PC-9 (cell line): ENCODE data around the gene USH1G. TPM values are rescaled to one million over a fixed set of nuclear protein-coding genes. Genes with fewer than 3 reads are reported as not detected.

Experiments
- BruUV-seq: library from RNA; stranded (reverse); fragments of 400-500 nt; replicated peaks from 2 replicates; lab custom pipeline; 2021; lab: Mats Ljungman, UMichigan
- CTCF ChIA-PET: fragments of 300-600 bp; sonication (Branson Sonifier 250); formaldehyde crosslinking; loops from one replicate; lab custom pipeline; 2022; ENCODE audit warnings: antibody characterized with exemption; lab: Charles Lee
- POLR2A ChIA-PET: fragments of 300-600 bp; sonication (Branson Sonifier 250); formaldehyde crosslinking; loops from one replicate; lab custom pipeline; 2022; ENCODE audit warnings: antibody characterized with exemption; ENCODE audit not compliant: unreplicated experiment; lab: Charles Lee
- DNase-seq, 2 experiments: peaks; one replicate each; pipeline versions ENCODE4 v3.0.0 to v3.0.0-alpha.2; 2015 to 2022; ENCODE audit warnings: mixed read lengths in 1 of 2
- H2AFZ ChIP-seq: fragments of 200-600 bp; sonication (generic); 2 replicates; pipeline ENCODE4 v1.8.1; 2017; ENCODE audit warnings: antibody characterized with exemption
- H3F3A ChIP-seq: fragments of 200-600 bp; sonication (generic); 2 replicates; pipeline ENCODE4 v1.8.1; 2017; ENCODE audit warnings: antibody characterized with exemption, mild to moderate bottlenecking, low read depth; ENCODE audit not compliant: insufficient read depth
- H3K27ac ChIP-seq: fragments of 200-600 bp; sonication (generic); 2 replicates; pipeline ENCODE4 v1.6.1; 2016; ENCODE audit warnings: mixed run types
- H3K27me3 ChIP-seq: fragments of 200-600 bp; sonication (generic); 2 replicates; pipeline ENCODE4 v1.6.1; 2016; ENCODE audit warnings: low read depth, mixed run types; ENCODE audit not compliant: insufficient read depth
- H3K36me3 ChIP-seq: fragments of 200-600 bp; sonication (generic); 2 replicates; pipeline ENCODE4 v1.6.1; 2016; ENCODE audit warnings: low read depth, mixed run types
- H3K4me1 ChIP-seq: fragments of 200-600 bp; sonication (generic); replicated peaks from 2 replicates; pipeline ENCODE4 v1.6.1; 2016; ENCODE audit warnings: mixed run types; ENCODE audit not compliant: insufficient read depth
- H3K4me2 ChIP-seq: fragments of 200-600 bp; sonication (generic); 2 replicates; pipeline ENCODE4 v1.6.1; 2017; ENCODE audit warnings: mixed run types
- H3K4me3 ChIP-seq: fragments of 200-600 bp; sonication (generic); 2 replicates; pipeline ENCODE4 v1.6.1; 2016; ENCODE audit warnings: mixed run types
- H3K79me2 ChIP-seq: fragments of 200-600 bp; sonication (generic); 2 replicates; pipeline ENCODE4 v1.6.1; 2017; ENCODE audit warnings: low read depth, mixed run types
- H3K9me2 ChIP-seq: fragments of 200-600 bp; sonication (generic); 2 replicates; pipeline ENCODE4 v1.8.1; 2017; ENCODE audit warnings: mild to moderate bottlenecking; ENCODE audit not compliant: insufficient read depth
- H3K9me3 ChIP-seq: fragments of 200-600 bp; sonication (generic); 2 replicates; pipeline ENCODE4 v1.8.1; 2016; ENCODE audit warnings: low read depth; ENCODE audit not compliant: insufficient read depth
- H4K20me1 ChIP-seq: fragments of 200-600 bp; sonication (generic); 2 replicates; pipeline ENCODE4 v1.8.1; 2017; ENCODE audit not compliant: insufficient read depth
- CTCF ChIP-seq: fragments of 200-600 bp; sonication (generic); conservative IDR thresholded peaks from 2 replicates; pipeline ENCODE4 v1.6.1; 2017; ENCODE audit warnings: mixed run types, antibody characterized with exemption, mild to moderate bottlenecking, moderate library complexity
- EZH2 ChIP-seq: fragments of 200-600 bp; sonication (generic); IDR thresholded peaks from 2 replicates; pipeline ENCODE4 v1.8.0; 2017; ENCODE audit warnings: antibody characterized with exemption, low read depth
- intact Hi-C: fragments of 100-400 bp; cut with micrococcal nuclease; formaldehyde crosslinking; loops from one replicate; pipeline ENCODE4 v1.10.0; 2022; ENCODE audit not compliant: unreplicated experiment
- total RNA-seq: library from RNA; stranded (reverse); gene quantifications from 2 replicates; pipeline ENCODE4 v1.2.3, GENCODE V29; 2021

Gene USH1G
- total RNA-seq, 1 experiment from 2014 or later: 0.22 TPM

- POLR2A ChIA-PET: interaction anchor here (0.6 kb wide), 1 partner anchor 25 kb away, joined by 4 read pairs; no protein-coding TSS in a partner anchor
- Histone ChIP-seq H3K27ac (no peak overlapping the region), H3K9me2 (no peaks in the 10 kb centered on the region), H4K20me1 (no peaks in the 10 kb centered on the region), H3K36me3 (no peaks in the 10 kb centered on the region), H3K27me3 (no peaks in the 10 kb centered on the region), H3K9me3 (no peaks in the 10 kb centered on the region), H3K79me2 (peaks cover 7% of the 10 kb centered on the region; the same call in 1 of the 2 replicates), H3F3A (peaks cover 9% of the 10 kb centered on the region; the same call in 1 of the 2 replicates), H2AFZ (no peak overlapping the region), H3K4me1 (peaks cover 12% of the 10 kb centered on the region), H3K4me2 (no peak overlapping the region), H3K4me3 (no peak overlapping the region)
- TF ChIP-seq EZH2 (no peak), CTCF (no peak)
- no TSS peak for BruUV-seq
- DNase-seq: no peak
- CTCF ChIA-PET: interaction anchor here (0.5 kb wide), 1 partner anchor 596 kb away, joined by 3 read pairs; no protein-coding TSS in a partner anchor
- intact Hi-C loops: loop anchor here (5.0 kb wide), 1 partner anchor 84 kb away; the partner anchor contains the start of genes ATP5PD and KCTD2
Measured at GRCh38 chr17:74963656-74964055, 40.6 kb upstream of the USH1G start.

GRCh38 chr17:74962622-74963394 lies 39.8 kb upstream of the USH1G start:
- H3K4me2 ChIP-seq: no peak overlapping the region
- no peak overlapping the region for H3K27ac ChIP-seq
- H3K27me3 ChIP-seq: no peaks in the 10 kb centered on the region
- no peak overlapping the region for H2AFZ ChIP-seq
- no peak for DNase-seq
- ChIA-PET POLR2A (no interaction called here), CTCF (interaction anchor here (0.6 to 2.3 kb wide), 9 partner anchors 17 to 239 kb away, joined by 3 to 14 read pairs (median 9); partner anchors contain the start of genes CDR2L, MRPL58 and SLC16A5)
- peaks cover 4% of the 10 kb centered on the region for H3K4me1 ChIP-seq
- no peak for TF ChIP-seq EZH2
- TF ChIP-seq CTCF: no peak
- peaks cover 9% of the 10 kb centered on the region; the same call in 1 of the 2 replicates for H3F3A ChIP-seq
- no peaks in the 10 kb centered on the region for H3K9me3 ChIP-seq
- BruUV-seq: no TSS peak
- no peaks in the 10 kb centered on the region for H3K36me3 ChIP-seq
- peaks cover 3% of the 10 kb centered on the region; the same call in 1 of the 2 replicates for H3K79me2 ChIP-seq
- intact Hi-C loops: loop anchor here (5.0 kb wide), 1 partner anchor 84 kb away; the partner anchor contains the start of genes ATP5PD and KCTD2
- no peaks in the 10 kb centered on the region for H3K9me2 ChIP-seq
- no peak overlapping the region for H3K4me3 ChIP-seq
- no peaks in the 10 kb centered on the region for H4K20me1 ChIP-seq

GRCh38 chr17:74961657-74962350 lies 38.7 kb upstream of the USH1G start:
- Histone ChIP-seq H4K20me1 (no peaks in the 10 kb centered on the region), H3K9me2 (no peaks in the 10 kb centered on the region), H3K4me1 (no peaks in the 10 kb centered on the region), H3K27ac (no peak overlapping the region), H3K27me3 (no peaks in the 10 kb centered on the region), H2AFZ (no peak overlapping the region), H3K9me3 (no peaks in the 10 kb centered on the region), H3K79me2 (no peaks in the 10 kb centered on the region), H3F3A (peaks cover 12% of the 10 kb centered on the region; the same call in 1 of the 2 replicates), H3K4me2 (no peak overlapping the region), H3K4me3 (no peak overlapping the region), H3K36me3 (no peaks in the 10 kb centered on the region)
- TF ChIP-seq CTCF: peak; percentile 91
- no peak for TF ChIP-seq EZH2
- intact Hi-C loops: loop anchor here (1.0 to 5.0 kb wide), 5 partner anchors 51 to 239 kb away; partner anchors contain the start of genes ATP5PD, KCTD2 and MRPL58
- no TSS peak for BruUV-seq
- POLR2A ChIA-PET: interaction anchor here (0.6 kb wide), 2 partner anchors 83 to 196 kb away, joined by 3 to 4 read pairs; no protein-coding TSS in a partner anchor
- DNase-seq: peak; percentile 63 to 85
- CTCF ChIA-PET: interaction anchor here (0.6 to 2.3 kb wide), 22 partner anchors 12 to 304 kb away, joined by 3 to 21 read pairs (median 6); partner anchors contain the start of genes ARMC7, CDR2L, MRPL58 and SLC16A5
